MM.1S (cell line): ENCODE data around the gene CELF3.
"Not testable (repeated sequence)": the region's sequence is repeated elsewhere in the genome, so short reads cannot be mapped to it uniquely, and the experiment has no call there.

Experiments used
- DNase-seq: peaks from one replicate; pipeline ENCODE4 v3.0.0-alpha.2; 2015
- H2AFZ ChIP-seq: fragments of 300-600 bp; sonication (generic); 2 replicates; pipeline ENCODE4 v1.6.0; 2016; ENCODE audit warnings: antibody characterized with exemption, low read length
- H3F3A ChIP-seq: fragments of 300-600 bp; sonication (generic); 2 replicates; pipeline ENCODE4 v1.6.1; 2016; ENCODE audit warnings: mild to moderate bottlenecking, antibody characterized with exemption, low read length, moderate library complexity, mixed read lengths; ENCODE audit not compliant: insufficient read depth
- H3K27ac ChIP-seq: fragments of 300-600 bp; sonication (generic); 2 replicates; pipeline ENCODE4 v1.5.1; 2016; ENCODE audit warnings: mild to moderate bottlenecking, low read length
- H3K27me3 ChIP-seq: fragments of 300-600 bp; sonication (generic); replicated peaks from 2 replicates; pipeline ENCODE4 v1.6.0; 2016; ENCODE audit warnings: low read length; ENCODE audit not compliant: insufficient read depth
- H3K36me3 ChIP-seq: fragments of 300-600 bp; sonication (generic); replicated peaks from 2 replicates; pipeline ENCODE4 v1.6.1; 2016; ENCODE audit warnings: mild to moderate bottlenecking, low read length, mixed read lengths; ENCODE audit not compliant: insufficient read depth
- H3K4me1 ChIP-seq: fragments of 300-600 bp; sonication (generic); 2 replicates; pipeline ENCODE4 v1.6.1; 2016; ENCODE audit warnings: low read length, mixed read lengths
- H3K4me2 ChIP-seq: fragments of 300-600 bp; sonication (generic); 2 replicates; pipeline ENCODE4 v1.6.0; 2016; ENCODE audit warnings: low read depth, low read length
- H3K4me3 ChIP-seq: fragments of 300-600 bp; sonication (generic); 2 replicates; pipeline ENCODE4 v1.5.1; 2016; ENCODE audit warnings: low read length, mixed read lengths
- H3K79me2 ChIP-seq: fragments of 300-600 bp; sonication (generic); 2 replicates; pipeline ENCODE4 v1.6.1; 2016; ENCODE audit warnings: mixed run types, low read length, mixed read lengths
- H3K9ac ChIP-seq: fragments of 300-600 bp; sonication (generic); 2 replicates; pipeline ENCODE4 v1.6.1; 2016; ENCODE audit warnings: low read length, mixed read lengths
- H3K9me2 ChIP-seq: fragments of 300-600 bp; sonication (generic); replicated peaks from 2 replicates; pipeline ENCODE4 v1.6.1; 2016; ENCODE audit warnings: mild to moderate bottlenecking, low read length, mixed read lengths; ENCODE audit not compliant: insufficient read depth
- H3K9me3 ChIP-seq: fragments of 300-600 bp; sonication (generic); replicated peaks from 2 replicates; pipeline ENCODE4 v1.6.1; 2016; ENCODE audit warnings: mild to moderate bottlenecking, low read length, mixed read lengths; ENCODE audit not compliant: insufficient read depth
- H4K20me1 ChIP-seq: fragments of 300-600 bp; sonication (generic); 2 replicates; pipeline ENCODE4 v1.6.1; 2016; ENCODE audit warnings: mild to moderate bottlenecking, low read length, moderate library complexity, mixed read lengths; ENCODE audit not compliant: insufficient read depth
- EZH2 ChIP-seq: fragments of 300-600 bp; sonication (generic); optimal IDR thresholded peaks from 2 replicates; pipeline ENCODE3; 2017; ENCODE audit warnings: low read depth, mild to moderate bottlenecking, antibody characterized with exemption, low read length, mixed read lengths
- EZH2phosphoT487 ChIP-seq: fragments of 300-600 bp; sonication (generic); IDR thresholded peaks from 2 replicates; pipeline ENCODE4 v1.6.1; 2018; ENCODE audit warnings: antibody characterized with exemption, low read length
- TF ChIP-seq, protein P1 (sequence below): fragments of 300-600 bp; sonication (generic); IDR thresholded peaks from 2 replicates; pipeline ENCODE4 v1.5.1; 2016; ENCODE audit warnings: antibody characterized with exemption, low read length, mixed read lengths

Gene CELF3

DNA sequence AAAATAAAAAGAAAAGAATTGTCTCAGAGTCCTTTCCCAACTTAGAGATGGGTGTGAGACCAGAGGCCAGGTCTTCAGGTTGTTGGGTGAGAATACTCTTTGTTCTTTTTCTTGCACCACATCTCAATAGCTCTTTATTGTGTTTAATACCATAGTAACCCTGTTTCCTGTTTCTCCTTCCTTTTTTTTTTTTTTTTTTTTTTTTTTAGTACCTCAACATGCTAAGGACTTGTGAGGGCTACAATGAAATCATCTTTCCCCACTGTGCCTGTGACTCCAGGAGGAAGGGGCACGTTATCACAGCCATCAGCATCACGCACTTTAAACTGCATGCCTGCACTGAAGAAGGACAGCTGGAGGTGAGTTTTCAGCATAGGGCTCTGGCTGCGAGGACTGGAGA is 24.4 kb downstream of the CELF3 start:
- no peak overlapping the region for H3K27ac ChIP-seq
- no peak overlapping the region for H3K4me3 ChIP-seq
- H3K9ac ChIP-seq = no peak overlapping the region
- no peak for DNase-seq
- no peaks in the 10 kb centered on the region for H3K9me2 ChIP-seq
- no peaks in the 10 kb centered on the region for H3K4me1 ChIP-seq
- no peak overlapping the region for H2AFZ ChIP-seq
- H3K9me3 ChIP-seq = no peaks in the 10 kb centered on the region
- no peaks in the 10 kb centered on the region for H3F3A ChIP-seq
- no peak overlapping the region for H3K4me2 ChIP-seq
- H3K79me2 ChIP-seq = no peaks in the 10 kb centered on the region
- no peak for TF ChIP-seq EZH2
- no peak for TF ChIP-seq EZH2phosphoT487
- TF ChIP-seq, protein P1, sequence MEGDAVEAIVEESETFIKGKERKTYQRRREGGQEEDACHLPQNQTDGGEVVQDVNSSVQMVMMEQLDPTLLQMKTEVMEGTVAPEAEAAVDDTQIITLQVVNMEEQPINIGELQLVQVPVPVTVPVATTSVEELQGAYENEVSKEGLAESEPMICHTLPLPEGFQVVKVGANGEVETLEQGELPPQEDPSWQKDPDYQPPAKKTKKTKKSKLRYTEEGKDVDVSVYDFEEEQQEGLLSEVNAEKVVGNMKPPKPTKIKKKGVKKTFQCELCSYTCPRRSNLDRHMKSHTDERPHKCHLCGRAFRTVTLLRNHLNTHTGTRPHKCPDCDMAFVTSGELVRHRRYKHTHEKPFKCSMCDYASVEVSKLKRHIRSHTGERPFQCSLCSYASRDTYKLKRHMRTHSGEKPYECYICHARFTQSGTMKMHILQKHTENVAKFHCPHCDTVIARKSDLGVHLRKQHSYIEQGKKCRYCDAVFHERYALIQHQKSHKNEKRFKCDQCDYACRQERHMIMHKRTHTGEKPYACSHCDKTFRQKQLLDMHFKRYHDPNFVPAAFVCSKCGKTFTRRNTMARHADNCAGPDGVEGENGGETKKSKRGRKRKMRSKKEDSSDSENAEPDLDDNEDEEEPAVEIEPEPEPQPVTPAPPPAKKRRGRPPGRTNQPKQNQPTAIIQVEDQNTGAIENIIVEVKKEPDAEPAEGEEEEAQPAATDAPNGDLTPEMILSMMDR = no peak
- H3K36me3 ChIP-seq = no peaks in the 10 kb centered on the region
- no peaks in the 10 kb centered on the region for H3K27me3 ChIP-seq
- H4K20me1 ChIP-seq = no peaks in the 10 kb centered on the region

DNA sequence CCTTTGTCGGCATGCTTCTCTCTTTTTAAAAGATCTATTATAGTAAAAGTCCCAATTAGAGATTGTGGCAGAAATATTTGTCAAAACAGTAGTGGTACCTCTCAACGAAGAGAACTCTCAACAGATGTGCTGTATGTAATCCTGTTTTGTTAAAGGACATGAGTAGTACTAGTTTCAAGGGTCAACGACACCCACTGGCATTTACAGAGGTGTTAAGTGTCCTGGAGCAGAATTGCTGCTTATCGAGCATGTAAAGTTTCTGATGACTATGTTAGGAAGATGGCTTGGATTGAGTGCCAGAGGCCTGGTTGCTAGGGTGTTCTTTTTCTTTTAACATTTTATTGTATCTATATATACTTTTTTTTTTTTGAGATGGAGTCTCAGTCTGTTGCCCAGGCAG is 27.1 kb downstream of the CELF3 start:
- Histone ChIP-seq H3K79me2 (no peaks in the 10 kb centered on the region), H3K4me3 (no peak overlapping the region), H3K36me3 (no peaks in the 10 kb centered on the region), H3K4me2 (no peak overlapping the region), H3F3A (no peaks in the 10 kb centered on the region), H3K9me2 (no peaks in the 10 kb centered on the region), H2AFZ (no peak overlapping the region), H3K27ac (no peak overlapping the region), H3K27me3 (no peaks in the 10 kb centered on the region), H3K4me1 (no peaks in the 10 kb centered on the region), H3K9me3 (no peaks in the 10 kb centered on the region), H4K20me1 (no peaks in the 10 kb centered on the region), H3K9ac (no peak overlapping the region)
- no peak for DNase-seq
- TF ChIP-seq EZH2phosphoT487 = no peak
- TF ChIP-seq, protein P1 = no peak

DNA sequence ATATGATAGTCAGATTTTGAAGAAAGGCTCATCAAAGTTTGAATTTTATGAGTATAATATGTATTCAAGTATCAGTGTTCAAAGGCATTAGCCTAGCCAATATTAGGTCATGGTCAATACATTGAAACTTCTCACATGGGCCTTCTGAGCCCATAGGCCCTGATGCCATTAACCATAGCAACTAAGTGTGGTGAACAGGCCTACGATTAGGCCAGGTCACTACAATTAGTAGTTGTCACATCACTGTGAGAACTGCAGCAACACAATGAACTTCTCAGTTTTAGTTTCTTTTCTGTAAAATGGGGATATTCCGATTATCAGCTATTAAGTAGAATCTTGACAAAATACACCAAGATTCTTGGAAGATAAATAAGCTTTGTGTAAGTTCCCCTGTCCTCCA is 30.0 kb downstream of the CELF3 start:
- H3F3A ChIP-seq = no peaks in the 10 kb centered on the region
- no peak for TF ChIP-seq EZH2
- H3K27ac ChIP-seq = no peak overlapping the region
- H3K9me3 ChIP-seq = no peaks in the 10 kb centered on the region
- H4K20me1 ChIP-seq = no peaks in the 10 kb centered on the region
- H3K9ac ChIP-seq = no peak overlapping the region
- no peaks in the 10 kb centered on the region for H3K27me3 ChIP-seq
- H3K4me2 ChIP-seq = no peak overlapping the region
- no peak for DNase-seq
- H3K36me3 ChIP-seq = no peaks in the 10 kb centered on the region
- no peak overlapping the region for H3K4me3 ChIP-seq
- H3K4me1 ChIP-seq = no peaks in the 10 kb centered on the region
- H3K9me2 ChIP-seq = no peaks in the 10 kb centered on the region
- H3K79me2 ChIP-seq = no peaks in the 10 kb centered on the region
- H2AFZ ChIP-seq = no peak overlapping the region

DNA sequence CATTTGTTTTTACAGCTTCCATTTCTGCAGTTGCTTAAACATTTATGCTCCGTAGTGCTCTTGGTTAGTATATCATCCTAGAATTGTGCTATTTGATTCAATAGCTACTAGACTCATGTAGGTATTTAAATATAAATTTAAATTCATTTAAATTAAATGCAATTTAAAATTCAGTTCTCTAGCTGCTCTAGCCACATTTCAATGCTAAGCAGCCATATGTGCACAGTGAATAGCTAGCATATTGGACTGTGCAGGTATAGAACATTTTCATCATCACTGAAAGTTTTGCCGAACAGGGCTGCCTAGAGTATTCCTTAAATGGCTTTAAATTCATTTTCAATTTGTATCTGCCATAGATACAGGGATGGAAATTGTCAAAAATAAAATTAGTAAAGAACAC is 32.5 kb downstream of the CELF3 start:
- Histone ChIP-seq H3K27me3 (no peaks in the 10 kb centered on the region), H3K9me2 (no peaks in the 10 kb centered on the region), H2AFZ (no peak overlapping the region), H3K4me2 (no peak overlapping the region), H3K4me3 (no peak overlapping the region), H3K9me3 (no peaks in the 10 kb centered on the region), H3K36me3 (no peaks in the 10 kb centered on the region), H3K4me1 (no peaks in the 10 kb centered on the region), H3K79me2 (no peaks in the 10 kb centered on the region), H3K27ac (no peak overlapping the region), H3K9ac (no peak overlapping the region), H3F3A (no peaks in the 10 kb centered on the region), H4K20me1 (no peaks in the 10 kb centered on the region)
- TF ChIP-seq, protein P1 = no peak
- TF ChIP-seq EZH2phosphoT487 (no peak), EZH2 (no peak)
- DNase-seq = no peak

DNA sequence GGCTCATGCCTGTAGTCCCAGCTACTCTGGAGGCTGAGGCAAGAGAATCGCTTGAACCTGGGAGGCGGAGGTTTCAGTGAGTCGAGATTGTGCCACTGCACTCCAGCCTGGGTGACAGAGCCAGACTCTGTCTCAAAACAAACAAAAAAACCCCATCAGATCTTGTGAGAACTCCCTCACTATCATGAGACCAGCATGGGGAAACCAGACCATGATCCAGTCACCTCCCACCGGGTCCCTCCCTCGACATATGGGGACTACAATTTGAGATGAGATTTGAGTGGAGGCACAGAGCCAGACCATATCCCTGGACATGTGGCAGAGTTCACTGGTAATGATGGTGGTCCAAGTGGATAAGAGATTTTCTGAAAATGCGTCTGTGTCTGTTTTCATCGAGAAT is 33.7 kb downstream of the CELF3 start:
- not testable (repeated sequence) for H3K4me1 ChIP-seq, H3F3A ChIP-seq, H3K9me3 ChIP-seq, DNase-seq, H3K9me2 ChIP-seq, H3K4me2 ChIP-seq, H3K79me2 ChIP-seq, H3K27me3 ChIP-seq, H3K9ac ChIP-seq, H4K20me1 ChIP-seq, H3K36me3 ChIP-seq, H2AFZ ChIP-seq, H3K4me3 ChIP-seq, H3K27ac ChIP-seq
